Measurements from ENCODE around the gene AKAP13.

Gene AKAP13

GRCh38 chr15:85786781-85787114 is 406.3 kb downstream of the AKAP13 start:
- H3K4me3 ChIP-seq (ENCODE audit: low read depth, low read length), result no peak overlapping the region
- no peak for DNase-seq (ENCODE audit: low read depth)
- no peak for TF ChIP-seq MYC (IDR thresholded peaks at IDR 0.05; ENCODE audit: low read depth, low read length)
- TF ChIP-seq MAX (IDR thresholded peaks at IDR 0.05; ENCODE audit: low read depth, low read length), result no peak
- TF ChIP-seq CTCF (IDR thresholded peaks at IDR 0.05; ENCODE audit: low read depth, low read length), result no peak
- no peak for TF ChIP-seq POLR2A (IDR thresholded peaks at IDR 0.05; ENCODE audit: extremely low read depth, insufficient read length)

GRCh38 chr15:85788771-85789495 is 408.5 kb downstream of the AKAP13 start:
- DNase-seq (ENCODE audit: low read depth), result peak; percentile 40
- H3K4me3 ChIP-seq (ENCODE audit: low read depth, low read length), result no peak overlapping the region
- no peak for TF ChIP-seq MAX (IDR thresholded peaks at IDR 0.05; ENCODE audit: low read depth, low read length)
- no peak for TF ChIP-seq POLR2A (IDR thresholded peaks at IDR 0.05; ENCODE audit: extremely low read depth, insufficient read length)
- no peak for TF ChIP-seq MYC (IDR thresholded peaks at IDR 0.05; ENCODE audit: low read depth, low read length)
- TF ChIP-seq CTCF (IDR thresholded peaks at IDR 0.05; ENCODE audit: low read depth, low read length), result no peak

- TF ChIP-seq MYC (IDR thresholded peaks at IDR 0.05; ENCODE audit: low read depth, low read length) (no peak), CTCF (IDR thresholded peaks at IDR 0.05; ENCODE audit: low read depth, low read length) (no peak), MAX (IDR thresholded peaks at IDR 0.05; ENCODE audit: low read depth, low read length) (no peak), POLR2A (IDR thresholded peaks at IDR 0.05; ENCODE audit: extremely low read depth, insufficient read length) (no peak)
- DNase-seq (ENCODE audit: low read depth), result no peak
- no peak overlapping the region for H3K4me3 ChIP-seq (ENCODE audit: low read depth, low read length)
Observed at GRCh38 chr15:85789496-85789875, 409.1 kb downstream of the AKAP13 start.

GRCh38 chr15:85792102-85792731 is 411.8 kb downstream of the AKAP13 start:
- H3K4me3 ChIP-seq (ENCODE audit: low read depth, low read length), result no peak overlapping the region
- DNase-seq (ENCODE audit: low read depth), result no peak
- TF ChIP-seq CTCF (IDR thresholded peaks at IDR 0.05; ENCODE audit: low read depth, low read length), result no peak
- no peak for TF ChIP-seq MAX (IDR thresholded peaks at IDR 0.05; ENCODE audit: low read depth, low read length)
- no peak for TF ChIP-seq MYC (IDR thresholded peaks at IDR 0.05; ENCODE audit: low read depth, low read length)
- no peak for TF ChIP-seq POLR2A (IDR thresholded peaks at IDR 0.05; ENCODE audit: extremely low read depth, insufficient read length)

GRCh38 chr15:85792912-85793590 is 412.6 kb downstream of the AKAP13 start:
- TF ChIP-seq MYC (IDR thresholded peaks at IDR 0.05; ENCODE audit: low read depth, low read length), result no peak
- TF ChIP-seq MAX (IDR thresholded peaks at IDR 0.05; ENCODE audit: low read depth, low read length), result no peak
- no peak for TF ChIP-seq POLR2A (IDR thresholded peaks at IDR 0.05; ENCODE audit: extremely low read depth, insufficient read length)
- TF ChIP-seq CTCF (IDR thresholded peaks at IDR 0.05; ENCODE audit: low read depth, low read length), result no peak
- no peak overlapping the region for H3K4me3 ChIP-seq (ENCODE audit: low read depth, low read length)
- DNase-seq (ENCODE audit: low read depth), result no peak

Measured in NB4 (cell line).